C4-2B (cell line): Measurements from ENCODE around the gene PTPRCAP.

Experiments
- ZFX ChIP-seq: fragments of 450-650 bp; IDR thresholded peaks from 2 replicates; pipeline ENCODE4 v1.6.1; 2017
- TF ChIP-seq, protein P1 (sequence below): fragments of 450-650 bp; conservative IDR thresholded peaks from 2 replicates; pipeline ENCODE4 v1.5.1; 2017; ENCODE audit warnings: mild to moderate bottlenecking

DNA sequence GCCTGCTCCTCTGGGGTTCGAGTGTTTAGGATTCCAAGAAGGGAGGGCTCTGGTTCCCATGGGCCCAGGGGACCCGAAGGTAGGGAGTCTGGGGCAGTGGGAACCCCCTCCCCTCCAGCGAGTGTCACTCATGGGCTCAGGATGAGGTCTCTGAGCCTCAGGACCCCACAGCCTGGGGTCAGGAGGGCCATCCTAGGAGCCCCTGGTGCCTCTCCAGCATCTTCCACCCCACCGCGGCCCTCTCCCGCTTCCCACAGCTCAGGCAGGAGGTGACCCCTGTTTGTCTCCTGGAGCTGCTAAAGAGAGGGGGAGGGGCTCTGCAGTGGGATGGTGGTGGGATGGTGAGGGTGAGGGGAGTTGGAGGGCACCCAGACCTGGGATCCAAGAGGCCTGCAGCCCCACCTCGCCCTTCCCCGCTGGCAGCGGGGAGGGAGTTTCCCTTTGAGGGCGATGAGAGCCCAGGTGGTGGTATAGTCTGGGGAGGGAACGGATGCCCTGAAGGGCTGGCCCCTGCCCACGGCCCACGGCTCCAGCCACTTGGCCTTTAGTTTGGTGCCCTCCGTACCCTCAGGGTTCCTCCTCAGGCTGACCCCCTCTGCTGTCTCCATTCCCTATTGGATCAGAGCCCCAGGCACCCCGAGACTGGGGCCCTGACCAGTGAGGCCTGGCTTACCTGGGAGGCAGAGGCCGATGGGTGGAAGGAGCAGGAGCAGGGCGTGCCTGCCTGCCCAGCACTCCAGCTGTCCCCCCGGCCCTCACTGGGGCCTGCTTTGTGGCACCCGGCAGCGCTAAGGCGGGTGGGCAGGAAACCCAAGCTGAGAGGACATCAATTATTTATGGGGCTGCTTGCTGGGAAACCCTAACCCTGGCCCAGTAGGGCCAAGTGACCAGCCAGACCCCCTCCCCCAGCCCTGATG lies 16.6 kb upstream of the PTPRCAP start:
- TF ChIP-seq, protein P1, sequence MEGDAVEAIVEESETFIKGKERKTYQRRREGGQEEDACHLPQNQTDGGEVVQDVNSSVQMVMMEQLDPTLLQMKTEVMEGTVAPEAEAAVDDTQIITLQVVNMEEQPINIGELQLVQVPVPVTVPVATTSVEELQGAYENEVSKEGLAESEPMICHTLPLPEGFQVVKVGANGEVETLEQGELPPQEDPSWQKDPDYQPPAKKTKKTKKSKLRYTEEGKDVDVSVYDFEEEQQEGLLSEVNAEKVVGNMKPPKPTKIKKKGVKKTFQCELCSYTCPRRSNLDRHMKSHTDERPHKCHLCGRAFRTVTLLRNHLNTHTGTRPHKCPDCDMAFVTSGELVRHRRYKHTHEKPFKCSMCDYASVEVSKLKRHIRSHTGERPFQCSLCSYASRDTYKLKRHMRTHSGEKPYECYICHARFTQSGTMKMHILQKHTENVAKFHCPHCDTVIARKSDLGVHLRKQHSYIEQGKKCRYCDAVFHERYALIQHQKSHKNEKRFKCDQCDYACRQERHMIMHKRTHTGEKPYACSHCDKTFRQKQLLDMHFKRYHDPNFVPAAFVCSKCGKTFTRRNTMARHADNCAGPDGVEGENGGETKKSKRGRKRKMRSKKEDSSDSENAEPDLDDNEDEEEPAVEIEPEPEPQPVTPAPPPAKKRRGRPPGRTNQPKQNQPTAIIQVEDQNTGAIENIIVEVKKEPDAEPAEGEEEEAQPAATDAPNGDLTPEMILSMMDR: no peak
- no peak for TF ChIP-seq ZFX
